A673 (cell line): ENCODE measurements around the gene IMMP2L.

Source experiments
- CTCF ChIP-seq: fragments of 300-800, 200-600 bp; sonication (generic); conservative IDR thresholded peaks from 2 replicates; pipeline ENCODE4 v1.5.1; 2017; ENCODE audit warnings: low read depth, mild to moderate bottlenecking, antibody characterized with exemption, low read length, moderate library complexity, mixed read lengths
- EZH2 ChIP-seq: fragments of 200-600 bp; sonication (generic); IDR thresholded peaks from 2 replicates; pipeline ENCODE4 v1.6.1; 2017; ENCODE audit warnings: borderline replicate concordance, low read depth, mild to moderate bottlenecking, mixed read lengths, antibody characterized with exemption, low read length; ENCODE audit not compliant: poor library complexity, severe bottlenecking

DNA sequence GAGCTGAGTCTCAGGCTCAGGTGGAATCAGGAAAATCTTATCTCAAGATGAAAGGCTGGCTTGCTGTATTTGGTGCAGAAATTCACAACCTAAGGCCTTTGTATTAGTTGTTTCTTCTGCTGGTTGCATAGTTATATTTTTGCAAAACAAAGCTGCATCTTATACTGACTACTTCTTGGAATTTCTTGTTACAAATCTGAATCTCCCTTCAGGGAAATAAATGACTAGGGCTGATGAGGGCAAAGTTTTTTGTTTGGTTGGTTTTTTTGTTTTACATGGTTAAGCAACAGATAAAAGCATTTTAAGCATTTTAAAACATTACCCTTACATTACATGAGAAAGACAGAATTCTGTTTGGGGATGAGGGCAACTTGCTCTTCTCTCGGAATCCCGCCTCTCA lies 485.3 kb downstream of the IMMP2L start:
- TF ChIP-seq EZH2 = no peak
- no peak for TF ChIP-seq CTCF
